OCI-LY3 (cell line): Measurements from ENCODE around the gene SLC5A11.

Experiments used
- H2AFZ ChIP-seq: fragments of 200-600, 300-600 bp; shearing (Covaris generic); 2 replicates; pipeline ENCODE4 v1.6.0; 2014; ENCODE audit warnings: antibody characterized with exemption, low read depth, low read length
- H3K27ac ChIP-seq: fragments of 200-600, 300-600 bp; sonication (generic); 2 replicates; pipeline ENCODE4 v1.5.1; 2014; ENCODE audit warnings: mild to moderate bottlenecking, low read length, moderate library complexity, mixed read lengths
- H3K27me3 ChIP-seq: fragments of 200-600, 300-600 bp; sonication (generic); 2 replicates; pipeline ENCODE4 v1.6.1; 2014; ENCODE audit warnings: low read depth, low read length, mixed read lengths
- H3K36me3 ChIP-seq: fragments of 200-600, 300-600 bp; sonication (generic); replicated peaks from 2 replicates; pipeline ENCODE3; 2014; ENCODE audit warnings: low read depth, low read length, mixed read lengths
- H3K4me1 ChIP-seq: fragments of 300-600, 200-600 bp; sonication (generic); 2 replicates; pipeline ENCODE4 v1.6.1; 2014; ENCODE audit warnings: low read length, mixed read lengths
- H3K4me2 ChIP-seq: fragments of 200-600, 300-600 bp; sonication (generic); 2 replicates; pipeline ENCODE4 v1.6.1; 2014; ENCODE audit warnings: low read length, mixed read lengths
- H3K4me3 ChIP-seq: fragments of 300-600, 200-600 bp; sonication (generic); 2 replicates; pipeline ENCODE4 v1.5.1; 2014; ENCODE audit warnings: antibody characterized with exemption, mild to moderate bottlenecking, low read length, moderate library complexity
- H3K79me2 ChIP-seq: fragments of 300-600, 200-600 bp; shearing (Covaris generic); 2 replicates; pipeline ENCODE4 v1.6.1; 2014; ENCODE audit warnings: mild to moderate bottlenecking, low read length, mixed read lengths
- H3K9ac ChIP-seq: fragments of 300-600, 200-600 bp; shearing (Covaris generic); 2 replicates; pipeline ENCODE4 v1.6.0; 2014; ENCODE audit warnings: mild to moderate bottlenecking, low read length, moderate library complexity
- H3K9me3 ChIP-seq: fragments of 200-600, 300-600 bp; shearing (Covaris generic); 2 replicates; pipeline ENCODE4 v1.6.1; 2014; ENCODE audit warnings: low read length, mixed read lengths; ENCODE audit not compliant: insufficient read depth
- H4K20me1 ChIP-seq: fragments of 200-600, 300-600 bp; sonication (generic); 2 replicates; pipeline ENCODE4 v1.6.1; 2016; ENCODE audit warnings: low read length, mixed read lengths; ENCODE audit not compliant: insufficient read depth
- EZH2phosphoT487 ChIP-seq: fragments of 200-600 bp; shearing (Covaris generic); IDR thresholded peaks from 2 replicates; pipeline ENCODE4 v1.6.1; 2018; ENCODE audit warnings: antibody characterized with exemption, mixed run types, low read depth
- TF ChIP-seq, protein P1 (sequence below): fragments of 200-600, 300-600 bp; sonication (generic); IDR thresholded peaks from 2 replicates; pipeline ENCODE4 v1.5.1; 2014; ENCODE audit warnings: antibody characterized with exemption, low read length, low read depth

SLC5A11 gene

DNA sequence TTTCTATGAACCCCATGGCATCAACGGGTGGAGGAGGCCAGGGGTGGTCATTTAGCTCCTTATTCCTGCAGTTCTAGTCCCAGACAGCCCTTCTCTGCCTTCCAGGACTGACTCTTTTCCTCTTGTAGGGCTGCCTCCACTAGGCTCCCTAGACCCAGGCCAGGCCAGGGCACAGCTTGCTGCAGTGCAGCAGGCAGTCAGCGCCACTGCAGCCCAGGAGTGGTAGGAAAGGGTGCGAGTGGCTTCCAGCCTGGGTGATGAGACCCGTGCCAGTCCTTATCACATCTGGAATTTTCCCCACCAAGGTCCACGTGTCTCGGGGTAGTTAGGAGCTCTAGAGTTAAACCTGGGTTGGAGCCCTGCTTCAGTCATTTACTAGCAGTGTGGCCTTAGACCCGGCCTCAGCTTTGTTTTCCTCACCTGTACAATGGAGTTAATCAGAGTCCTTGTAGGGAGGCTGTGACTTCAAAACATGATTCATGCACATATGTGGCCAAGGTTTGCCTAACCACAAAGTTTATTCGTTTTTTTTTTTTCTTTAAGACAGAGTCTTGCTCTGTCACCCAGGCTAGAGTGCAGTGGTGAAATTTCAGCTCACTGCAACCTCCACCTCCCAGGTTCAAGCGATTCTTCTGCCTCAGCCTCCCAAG lies 4.7 kb downstream of the SLC5A11 start:
- Histone ChIP-seq H4K20me1 (no peaks in the 10 kb centered on the region), H3K4me3 (no peak overlapping the region), H3K9ac (no peak overlapping the region), H3K27me3 (no peaks in the 10 kb centered on the region), H3K9me3 (no peaks in the 10 kb centered on the region), H3K4me2 (no peak overlapping the region), H3K27ac (no peak overlapping the region), H3K4me1 (no peaks in the 10 kb centered on the region), H2AFZ (no peak overlapping the region), H3K36me3 (no peaks in the 10 kb centered on the region), H3K79me2 (no peaks in the 10 kb centered on the region)
- TF ChIP-seq, protein P1, sequence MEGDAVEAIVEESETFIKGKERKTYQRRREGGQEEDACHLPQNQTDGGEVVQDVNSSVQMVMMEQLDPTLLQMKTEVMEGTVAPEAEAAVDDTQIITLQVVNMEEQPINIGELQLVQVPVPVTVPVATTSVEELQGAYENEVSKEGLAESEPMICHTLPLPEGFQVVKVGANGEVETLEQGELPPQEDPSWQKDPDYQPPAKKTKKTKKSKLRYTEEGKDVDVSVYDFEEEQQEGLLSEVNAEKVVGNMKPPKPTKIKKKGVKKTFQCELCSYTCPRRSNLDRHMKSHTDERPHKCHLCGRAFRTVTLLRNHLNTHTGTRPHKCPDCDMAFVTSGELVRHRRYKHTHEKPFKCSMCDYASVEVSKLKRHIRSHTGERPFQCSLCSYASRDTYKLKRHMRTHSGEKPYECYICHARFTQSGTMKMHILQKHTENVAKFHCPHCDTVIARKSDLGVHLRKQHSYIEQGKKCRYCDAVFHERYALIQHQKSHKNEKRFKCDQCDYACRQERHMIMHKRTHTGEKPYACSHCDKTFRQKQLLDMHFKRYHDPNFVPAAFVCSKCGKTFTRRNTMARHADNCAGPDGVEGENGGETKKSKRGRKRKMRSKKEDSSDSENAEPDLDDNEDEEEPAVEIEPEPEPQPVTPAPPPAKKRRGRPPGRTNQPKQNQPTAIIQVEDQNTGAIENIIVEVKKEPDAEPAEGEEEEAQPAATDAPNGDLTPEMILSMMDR, result no peak
- no peak for TF ChIP-seq EZH2phosphoT487

DNA sequence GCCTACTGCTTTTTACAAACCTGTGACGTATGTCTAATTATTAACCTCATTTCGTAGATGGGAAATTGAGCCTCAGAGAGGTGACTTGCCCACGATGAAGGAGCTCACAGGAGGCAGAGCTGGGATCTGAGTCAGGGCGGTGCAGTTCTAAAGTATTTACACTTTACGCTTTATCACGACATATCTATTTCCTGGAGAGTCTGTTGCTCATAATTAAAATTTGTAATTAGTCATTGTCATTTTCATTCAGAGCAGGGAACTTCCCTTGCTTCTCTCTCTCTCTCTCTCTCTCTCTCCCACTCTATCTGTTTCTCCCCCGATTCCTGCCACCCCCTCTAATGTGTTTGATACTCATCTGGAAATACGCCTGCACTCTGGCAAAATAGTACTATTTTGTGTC lies 5.9 kb downstream of the SLC5A11 start:
- Histone ChIP-seq H3K4me3 (no peak overlapping the region), H3K36me3 (no peaks in the 10 kb centered on the region), H3K9me3 (no peaks in the 10 kb centered on the region), H3K9ac (no peak overlapping the region), H3K27me3 (no peaks in the 10 kb centered on the region), H3K4me1 (no peaks in the 10 kb centered on the region), H4K20me1 (no peaks in the 10 kb centered on the region), H3K4me2 (no peak overlapping the region), H3K27ac (no peak overlapping the region), H3K79me2 (no peaks in the 10 kb centered on the region), H2AFZ (no peak overlapping the region)
- TF ChIP-seq, protein P1, result no peak
- no peak for TF ChIP-seq EZH2phosphoT487

DNA sequence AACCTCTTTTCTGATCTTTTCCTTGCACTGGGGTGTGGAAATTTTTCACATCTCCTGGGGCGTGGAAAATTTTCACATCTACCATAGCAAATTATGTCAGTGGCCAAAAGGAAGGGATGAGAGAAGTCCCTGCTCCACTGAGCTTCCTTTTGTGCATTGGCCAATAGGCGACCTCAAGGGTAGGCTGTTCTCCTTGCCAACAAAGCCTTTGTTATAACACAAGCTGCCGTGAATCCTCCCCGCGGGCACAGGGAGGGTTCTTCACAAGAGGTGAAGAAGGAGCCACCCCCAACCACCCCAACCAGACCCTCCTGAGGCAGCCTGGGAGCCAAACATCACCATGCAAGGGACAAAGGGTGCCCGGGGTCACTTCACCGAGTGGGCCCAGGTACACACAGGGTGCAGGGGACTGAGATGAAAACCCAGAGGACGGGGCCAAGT lies 6.5 kb downstream of the SLC5A11 start:
- H3K4me1 ChIP-seq, result no peaks in the 10 kb centered on the region
- H3K27ac ChIP-seq, result no peak overlapping the region
- no peak overlapping the region for H3K4me2 ChIP-seq

DNA sequence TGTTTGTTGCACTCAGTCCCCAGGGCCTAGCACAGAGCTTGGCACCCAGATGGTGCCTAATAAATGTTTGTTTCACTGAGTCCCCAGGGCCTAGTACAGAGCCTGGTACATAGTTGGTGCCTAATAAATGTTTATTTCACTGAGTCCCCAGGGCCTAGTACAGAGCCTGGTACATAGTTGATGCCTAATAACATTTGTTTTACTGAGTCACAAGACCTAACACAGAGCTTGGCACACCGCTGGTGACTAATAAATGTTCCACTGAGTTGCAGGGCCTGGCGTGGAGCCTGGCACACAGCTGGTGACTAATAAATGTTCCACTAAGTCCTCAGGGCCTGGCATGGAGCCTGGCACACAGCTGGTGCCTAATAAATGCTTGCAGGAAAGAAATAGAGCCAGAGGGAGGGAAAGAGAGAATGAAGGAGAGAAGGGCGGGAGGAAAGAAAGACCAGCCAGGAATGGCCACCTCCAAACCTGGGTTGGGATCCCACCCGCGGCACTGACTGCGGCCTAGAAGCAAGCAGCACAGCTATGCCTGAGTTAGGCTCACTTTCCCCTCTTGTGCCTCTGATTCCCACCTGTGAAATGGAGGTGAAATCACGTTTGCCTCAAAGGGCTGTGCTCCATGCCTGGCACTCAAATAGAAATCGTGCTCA lies 7.5 kb downstream of the SLC5A11 start:
- no peak overlapping the region for H3K4me2 ChIP-seq
- H3K36me3 ChIP-seq, result no peaks in the 10 kb centered on the region
- no peaks in the 10 kb centered on the region for H3K4me1 ChIP-seq
- H2AFZ ChIP-seq, result no peak overlapping the region
- no peaks in the 10 kb centered on the region for H3K79me2 ChIP-seq
- H3K9me3 ChIP-seq, result no peaks in the 10 kb centered on the region
- H3K4me3 ChIP-seq, result no peak overlapping the region
- no peak overlapping the region for H3K9ac ChIP-seq
- H3K27ac ChIP-seq, result no peak overlapping the region
- TF ChIP-seq, protein P1, result no peak
- TF ChIP-seq EZH2phosphoT487, result no peak
- no peaks in the 10 kb centered on the region for H3K27me3 ChIP-seq
- no peaks in the 10 kb centered on the region for H4K20me1 ChIP-seq

More for the DNA sequence above, 6.5 kb downstream of the SLC5A11 start:
- H3K4me3 ChIP-seq, result no peak overlapping the region
- H2AFZ ChIP-seq, result no peak overlapping the region
- H3K36me3 ChIP-seq, result no peaks in the 10 kb centered on the region
- no peak overlapping the region for H3K9ac ChIP-seq
- H3K79me2 ChIP-seq, result no peaks in the 10 kb centered on the region
- H4K20me1 ChIP-seq, result no peaks in the 10 kb centered on the region
- H3K27me3 ChIP-seq, result no peaks in the 10 kb centered on the region
- no peaks in the 10 kb centered on the region for H3K9me3 ChIP-seq
- TF ChIP-seq, protein P1, result no peak
- no peak for TF ChIP-seq EZH2phosphoT487
